T-cell (primary cell): ENCODE measurements around the gene BEST3. TPM values are rescaled to one million over a fixed set of nuclear protein-coding genes. Genes with fewer than 3 reads are reported as not detected.

ENCODE experiments used
- ATAC-seq, 4 experiments: fragments of 200-7000 bp in 3 of 4; fragments of 150-1000 bp in 1 of 4; cut with Tn5 transposase; replicated peaks in 1 of 4; 1 replicate in 3 of 4; 2 replicates in 1 of 4; pipeline ENCODE4 v1.10.0; 2021; ENCODE audit warnings: moderate library complexity in 3 of 4, mild to moderate bottlenecking in 2 of 4, moderate number of reproducible peaks in 1 of 4
- CTCF ChIA-PET, 2 donors: fragments of 300-600 bp; sonication (Branson Sonifier 250); formaldehyde crosslinking; loops; one replicate each; lab custom pipeline; 2022; ENCODE audit warnings: antibody characterized with exemption in 2 of 2; lab: Charles Lee
- POLR2A ChIA-PET, 2 donors: fragments of 300-600 bp; sonication (Branson Sonifier 250); formaldehyde crosslinking; loops; one replicate each; lab custom pipeline; 2022; ENCODE audit warnings: antibody characterized with exemption in 2 of 2; lab: Charles Lee
- DNase-seq, 35 experiments: peaks; one replicate each; pipeline versions ENCODE4 v3.0.0 to v3.0.0-alpha.2; 2013 to 2023
- H3K27ac ChIP-seq: one replicate; pipeline ENCODE4 v1.5.1; 2013; ENCODE audit warnings: low read length
- H3K27me3 ChIP-seq, 2 experiments: replicated peaks in 1 of 2; 1 replicate in 1 of 2; 2 replicates in 1 of 2; pipeline versions ENCODE4 v1.6.1 to v1.7.0; 2013; ENCODE audit warnings: low read length in 1 of 2, mixed read lengths in 1 of 2; ENCODE audit not compliant: control insufficient read depth in 2 of 2, insufficient read depth in 2 of 2; ENCODE audit errors: extremely low read depth in 1 of 2
- H3K36me3 ChIP-seq, 2 donors: 1 replicate in 1 of 2; 2 replicates in 1 of 2; pipeline versions ENCODE4 v1.6.1 to v1.7.0; 2013; ENCODE audit warnings: low read length in 1 of 2; ENCODE audit not compliant: control insufficient read depth in 2 of 2, insufficient read depth in 1 of 2; ENCODE audit errors: extremely low read depth in 1 of 2
- H3K4me1 ChIP-seq, 2 experiments: 1 replicate in 1 of 2; 2 replicates in 1 of 2; pipeline versions ENCODE4 v1.6.1 to v1.7.0; 2013; ENCODE audit warnings: low read length in 2 of 2, mixed read lengths in 1 of 2; ENCODE audit not compliant: insufficient read depth in 2 of 2, control insufficient read depth in 1 of 2; ENCODE audit errors: extremely low read depth in 1 of 2
- H3K4me3 ChIP-seq, 2 donors: 1 replicate in 1 of 2; 2 replicates in 1 of 2; pipeline versions ENCODE4 v1.5.1 to v1.7.0; 2013; ENCODE audit warnings: mild to moderate bottlenecking in 2 of 2, low read length in 1 of 2, moderate library complexity in 1 of 2; ENCODE audit not compliant: control insufficient read depth in 1 of 2; ENCODE audit errors: extremely low read depth in 1 of 2
- H3K9me3 ChIP-seq: 2 replicates; pipeline ENCODE4 v1.7.0; 2013
- H3K27ac Mint-ChIP-seq, 2 donors: one replicate each; pipeline ENCODE4 v1.8.0; 2020 to 2021; ENCODE audit warnings: mild to moderate bottlenecking in 2 of 2, mixed read lengths in 2 of 2
- H3K27me3 Mint-ChIP-seq, 2 donors: one replicate each; pipeline ENCODE4 v1.8.0; 2021 to 2022; ENCODE audit warnings: mixed read lengths in 2 of 2
- H3K36me3 Mint-ChIP-seq: one replicate; pipeline ENCODE4 v1.8.0; 2021; ENCODE audit warnings: mixed read lengths
- H3K4me1 Mint-ChIP-seq, 3 donors: one replicate each; pipeline ENCODE4 v1.8.0; 2020 to 2022; ENCODE audit warnings: mixed read lengths in 3 of 3, mild to moderate bottlenecking in 1 of 3
- H3K4me3 Mint-ChIP-seq, 3 donors: one replicate each; pipeline ENCODE4 v1.8.0; 2020 to 2022; ENCODE audit warnings: mild to moderate bottlenecking in 3 of 3, mixed read lengths in 3 of 3, moderate library complexity in 3 of 3
- H3K9me3 Mint-ChIP-seq, 3 donors: one replicate each; pipeline ENCODE4 v1.8.0; 2020 to 2022; ENCODE audit warnings: mixed read lengths in 3 of 3
- WGBS: methylation state at CpG from one replicate; pipeline ENCODE4 v1.1.5; 2013; ENCODE audit warnings: missing lambda C conversion rate; ENCODE audit not compliant: insufficient coverage; 5-methylcytosine and 5-hydroxymethylcytosine counted together
- total RNA-seq, 35 experiments: library from RNA in 6 of 35; stranded (reverse) in 6 of 35; fragments of 120-200 nt in 1 of 35; gene quantifications; one replicate each; pipeline versions ENCODE4 v1.2.1 to v1.2.4 and lab custom pipeline; 2013 to 2026

The BEST3 gene
- total RNA-seq, 5 donors from 2014 or later (not counting 1 experiment from before 2014, with no cell fraction given), result not detected

DNA sequence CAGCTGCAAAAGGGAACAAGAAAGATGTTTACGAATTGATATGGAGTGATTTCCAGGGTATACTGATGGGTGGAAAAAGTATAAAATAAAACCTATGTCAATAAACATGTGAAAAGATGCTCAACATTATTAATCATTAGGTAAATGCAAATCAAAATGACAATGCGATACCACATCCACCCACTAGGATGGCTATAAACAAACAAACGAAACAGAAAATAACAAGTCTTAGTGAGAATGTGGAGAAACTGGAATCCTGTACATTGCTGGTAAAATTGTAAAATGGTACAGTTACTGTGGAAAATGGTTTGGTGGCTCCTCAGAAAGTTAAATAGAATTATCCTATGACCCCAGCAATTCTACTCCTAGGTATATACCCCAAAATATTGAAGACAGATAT, 9.5 kb upstream of the BEST3 start:
- Mint-ChIP-seq H3K27me3 (peaks cover 16 to 30% of the 10 kb centered on the region in 2 donors), H3K4me3 (no peak overlapping the region), H3K9me3 (no peaks in the 10 kb centered on the region), H3K36me3 (no peaks in the 10 kb centered on the region), H3K4me1 (no peaks in the 10 kb centered on the region), H3K27ac (no peak overlapping the region)
- no peaks in the 10 kb centered on the region for H3K36me3 ChIP-seq
- DNase-seq, result no peak
- H3K4me3 ChIP-seq, result no peak overlapping the region
- no peak overlapping the region for H3K27ac ChIP-seq
- no peaks in the 10 kb centered on the region for H3K9me3 ChIP-seq
- ChIA-PET CTCF (no interaction called here), POLR2A (no interaction called here)
- no peaks in the 10 kb centered on the region for H3K4me1 ChIP-seq
- WGBS, result no CpG with 5 or more reads among the region's 3 CpGs
- ATAC-seq, result no peak
- peaks cover 0 to 6% of the 10 kb centered on the region in 2 experiments for H3K27me3 ChIP-seq

DNA sequence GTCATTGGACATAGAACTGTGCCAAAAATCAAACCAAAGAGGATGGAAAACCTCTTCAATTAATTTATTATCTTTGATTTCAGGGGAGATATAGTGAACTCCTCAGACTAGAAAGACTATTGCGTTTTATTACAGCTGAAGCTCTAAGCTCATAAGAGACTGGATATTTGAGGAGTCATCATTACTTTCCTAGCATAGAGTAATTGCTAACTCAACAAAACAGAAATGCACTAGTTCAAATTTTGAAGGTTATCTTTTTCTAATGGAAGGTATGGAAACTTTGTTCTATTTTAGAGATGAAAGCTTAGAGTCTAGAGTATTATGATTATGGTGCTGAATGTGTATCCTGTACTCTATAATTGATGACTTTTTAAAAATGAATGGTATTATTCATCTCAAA, 5.3 kb upstream of the BEST3 start:
- H3K9me3 ChIP-seq, result no peaks in the 10 kb centered on the region
- Mint-ChIP-seq H3K9me3 (no peaks in the 10 kb centered on the region), H3K27me3 (peaks cover 22% of the 10 kb centered on the region in 2 donors), H3K36me3 (no peaks in the 10 kb centered on the region), H3K4me3 (no peak overlapping the region), H3K27ac (no peak overlapping the region), H3K4me1 (no peaks in the 10 kb centered on the region)
- no peak for DNase-seq
- WGBS, result no CpG with 5 or more reads among the region's 1 CpG
- no peaks in the 10 kb centered on the region for H3K36me3 ChIP-seq
- ChIA-PET POLR2A (no interaction called here), CTCF (interaction anchor here in 1 of 2 donors (0.6 to 0.7 kb wide), 2 partner anchors 658 to 1035 kb away, joined by 3 read pairs; no protein-coding TSS in a partner anchor)
- no peak for ATAC-seq
- H3K27ac ChIP-seq, result no peak overlapping the region
- no peaks in the 10 kb centered on the region for H3K4me1 ChIP-seq
- peaks cover 0 to 8% of the 10 kb centered on the region in 2 experiments for H3K27me3 ChIP-seq
- H3K4me3 ChIP-seq, result no peak overlapping the region

DNA sequence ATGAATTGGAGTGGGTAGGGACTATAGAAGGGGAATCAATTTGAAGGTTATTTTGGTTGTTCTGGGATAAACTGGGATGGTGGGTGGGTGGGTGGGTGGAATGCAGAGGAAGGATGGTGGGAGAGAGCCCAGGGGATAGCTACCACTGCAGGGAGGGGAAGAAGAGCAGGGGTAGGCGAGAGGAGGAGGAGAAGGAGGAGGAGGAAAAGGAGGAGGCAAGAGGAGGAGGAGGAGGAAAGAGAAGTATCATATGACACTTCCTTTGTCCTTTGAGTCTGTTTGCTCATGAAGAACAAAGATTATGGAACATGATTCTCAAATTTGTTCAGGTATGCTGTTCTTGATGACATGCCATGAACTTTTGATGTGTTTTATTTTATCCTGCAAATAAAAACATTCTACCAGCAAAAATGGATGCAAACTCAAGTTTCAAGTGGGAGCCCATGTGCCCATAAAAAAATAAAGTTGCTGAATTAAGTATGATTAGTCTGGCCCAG, 4.1 kb upstream of the BEST3 start:
- Histone ChIP-seq H3K36me3 (no peaks in the 10 kb centered on the region), H3K9me3 (no peaks in the 10 kb centered on the region), H3K27ac (no peak overlapping the region), H3K4me1 (no peaks in the 10 kb centered on the region), H3K4me3 (no peak overlapping the region), H3K27me3 (peaks cover 0 to 8% of the 10 kb centered on the region in 2 experiments)
- no peak for DNase-seq
- H3K27ac Mint-ChIP-seq, result no peak overlapping the region
- no peak overlapping the region for H3K4me3 Mint-ChIP-seq
- no peak for ATAC-seq
- no peaks in the 10 kb centered on the region for H3K9me3 Mint-ChIP-seq
- H3K36me3 Mint-ChIP-seq, result no peaks in the 10 kb centered on the region
- H3K27me3 Mint-ChIP-seq, result peaks cover 19 to 21% of the 10 kb centered on the region in 2 donors
- H3K4me1 Mint-ChIP-seq, result no peaks in the 10 kb centered on the region
- POLR2A ChIA-PET, result no interaction called here
- CTCF ChIA-PET, result no interaction called here
- WGBS, result 75% methylated on average over 1 of the region's 1 CpG

DNA sequence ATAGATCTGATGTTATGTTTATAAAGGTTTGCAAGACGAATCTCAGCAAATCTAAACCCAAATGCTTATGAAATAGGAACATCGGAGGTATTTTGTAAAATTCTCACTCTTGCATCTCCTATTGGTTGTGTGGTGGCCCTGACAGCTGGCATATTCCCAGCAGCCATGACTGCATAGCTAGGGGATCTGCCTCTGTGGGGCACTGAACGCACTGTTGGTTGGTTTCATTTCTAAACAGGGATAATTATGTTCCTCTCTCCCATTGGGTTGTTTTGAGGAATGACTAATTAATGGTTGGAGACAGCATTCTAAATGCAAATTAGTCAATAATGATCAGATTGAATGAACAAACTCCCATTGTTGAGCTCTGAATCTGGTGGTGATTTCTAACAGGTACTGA, 2.7 kb upstream of the BEST3 start:
- Histone ChIP-seq H3K27me3 (peaks cover 0 to 8% of the 10 kb centered on the region in 2 experiments), H3K36me3 (no peaks in the 10 kb centered on the region), H3K4me3 (no peak overlapping the region), H3K4me1 (no peaks in the 10 kb centered on the region), H3K27ac (no peak overlapping the region), H3K9me3 (no peaks in the 10 kb centered on the region)
- Mint-ChIP-seq H3K27ac (no peak overlapping the region), H3K4me3 (no peak overlapping the region), H3K9me3 (no peaks in the 10 kb centered on the region), H3K4me1 (no peaks in the 10 kb centered on the region), H3K27me3 (peaks cover 11 to 14% of the 10 kb centered on the region in 2 donors), H3K36me3 (no peaks in the 10 kb centered on the region)
- ChIA-PET POLR2A (no interaction called here), CTCF (no interaction called here)
- no peak for ATAC-seq
- no peak for DNase-seq
- 80% methylated on average over 1 of the region's 3 CpGs for WGBS

DNA sequence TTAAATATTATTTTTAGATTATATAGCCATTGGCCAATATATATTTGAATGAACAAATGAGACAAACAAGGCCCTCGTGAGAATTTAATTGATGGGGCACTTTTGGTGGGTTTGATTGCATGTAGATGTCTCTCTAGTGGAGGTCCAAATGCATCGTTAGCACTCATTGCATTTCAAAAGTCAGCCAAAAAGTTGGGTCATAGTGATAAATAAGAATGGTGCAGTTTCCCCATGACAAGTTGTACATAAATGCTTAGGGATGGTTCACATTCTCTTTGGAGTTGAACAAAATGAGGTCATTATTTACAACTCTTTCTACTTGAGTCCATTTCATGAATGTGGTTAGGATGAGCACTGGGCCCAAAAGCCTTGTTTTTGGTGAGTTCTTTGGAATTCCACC, 1.0 kb downstream of the BEST3 start:
- Histone ChIP-seq H3K9me3 (no peaks in the 10 kb centered on the region), H3K4me3 (no peak overlapping the region), H3K27ac (no peak overlapping the region), H3K4me1 (no peaks in the 10 kb centered on the region), H3K27me3 (peaks cover 0 to 9% of the 10 kb centered on the region in 2 experiments), H3K36me3 (no peaks in the 10 kb centered on the region)
- WGBS, result 71% methylated on average over 1 of the region's 2 CpGs
- ATAC-seq (no peak), DNase-seq (no peak)
- no peak overlapping the region for H3K27ac Mint-ChIP-seq
- no peaks in the 10 kb centered on the region for H3K36me3 Mint-ChIP-seq
- POLR2A ChIA-PET, result no interaction called here
- H3K9me3 Mint-ChIP-seq, result no peaks in the 10 kb centered on the region
- no peaks in the 10 kb centered on the region for H3K4me1 Mint-ChIP-seq
- no peak overlapping the region for H3K4me3 Mint-ChIP-seq
- CTCF ChIA-PET, result no interaction called here
- H3K27me3 Mint-ChIP-seq, result peaks cover 8 to 13% of the 10 kb centered on the region in 2 donors

DNA sequence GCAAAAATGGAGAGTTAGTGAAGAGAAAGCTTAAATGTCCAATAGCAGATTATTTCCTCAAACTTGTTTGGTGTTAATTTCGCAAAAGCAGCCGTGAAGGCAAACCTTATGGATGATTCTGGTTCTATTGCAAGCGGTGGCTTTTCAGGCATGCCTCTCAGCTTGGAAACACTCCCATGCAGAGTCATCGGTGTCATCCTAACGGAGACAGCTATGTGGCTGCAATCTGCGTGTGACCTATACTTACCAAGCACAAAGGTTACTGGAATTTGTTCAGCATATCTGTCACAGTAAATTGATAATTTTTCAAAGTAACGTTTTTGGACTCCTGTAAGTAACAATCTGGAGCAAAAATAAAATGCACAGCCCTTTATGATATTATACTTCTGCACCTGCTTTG, 5.0 kb downstream of the BEST3 start:
- 94% methylated on average over 5 of the region's 7 CpGs for WGBS
- Histone ChIP-seq H3K27ac (no peak overlapping the region), H3K4me3 (no peak overlapping the region), H3K36me3 (no peaks in the 10 kb centered on the region), H3K27me3 (peaks cover 0 to 5% of the 10 kb centered on the region in 2 experiments), H3K4me1 (no peaks in the 10 kb centered on the region), H3K9me3 (no peaks in the 10 kb centered on the region)
- DNase-seq (no peak), ATAC-seq (no peak)
- peaks cover 0 to 2% (median 2%) of the 10 kb centered on the region in 3 donors for H3K4me1 Mint-ChIP-seq
- no peak overlapping the region for H3K4me3 Mint-ChIP-seq
- H3K36me3 Mint-ChIP-seq, result no peaks in the 10 kb centered on the region
- POLR2A ChIA-PET, result no interaction called here
- peaks cover 6 to 8% of the 10 kb centered on the region in 2 donors for H3K27me3 Mint-ChIP-seq
- H3K9me3 Mint-ChIP-seq, result no peaks in the 10 kb centered on the region
- H3K27ac Mint-ChIP-seq, result no peak overlapping the region
- CTCF ChIA-PET, result no interaction called here

DNA sequence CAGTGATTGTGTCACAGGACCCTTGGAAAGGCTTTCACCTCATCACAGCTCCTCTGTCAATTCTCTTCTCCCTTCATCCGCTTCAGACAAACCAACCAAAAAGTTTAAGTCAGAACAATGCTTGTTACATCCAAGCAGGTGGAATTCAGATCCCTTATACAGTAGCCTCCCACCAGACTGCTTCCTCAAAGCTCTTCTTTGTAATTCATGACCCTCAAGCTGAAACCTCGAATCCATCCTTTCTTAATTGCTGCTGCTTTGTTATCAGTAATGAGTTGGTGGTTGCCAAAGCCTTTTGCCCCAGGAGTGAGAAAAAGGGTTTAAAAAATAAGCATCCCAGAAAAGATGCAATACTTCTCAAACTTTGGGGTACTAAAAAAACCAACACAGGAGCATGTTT, 9.5 kb downstream of the BEST3 start:
- H3K27me3 ChIP-seq, result peaks cover 0 to 5% of the 10 kb centered on the region in 2 experiments
- H3K4me1 Mint-ChIP-seq, result peaks cover 0 to 4% (median 3%) of the 10 kb centered on the region in 3 donors
- no peaks in the 10 kb centered on the region for H3K9me3 ChIP-seq
- WGBS, result 100% methylated on average over 1 of the region's 2 CpGs
- H3K27ac ChIP-seq, result no peak overlapping the region
- no peak overlapping the region for H3K27ac Mint-ChIP-seq
- no peak overlapping the region for H3K4me3 ChIP-seq
- peaks cover 0 to 9% of the 10 kb centered on the region in 2 donors for H3K27me3 Mint-ChIP-seq
- no peak overlapping the region for H3K4me3 Mint-ChIP-seq
- H3K4me1 ChIP-seq, result no peaks in the 10 kb centered on the region
- H3K36me3 ChIP-seq, result no peaks in the 10 kb centered on the region
- H3K36me3 Mint-ChIP-seq, result no peaks in the 10 kb centered on the region
- H3K9me3 Mint-ChIP-seq, result no peaks in the 10 kb centered on the region
- ChIA-PET POLR2A (no interaction called here), CTCF (no interaction called here)
- no peak for ATAC-seq
- DNase-seq, result no peak
